IPS-NIHi11 (cell line): ENCODE data around the gene PCDHGC5.

ENCODE experiments used
- DNase-seq: peaks from one replicate; pipeline ENCODE4 v3.0.0; 2012; ENCODE audit warnings: mixed read lengths, low spot score

The PCDHGC5 gene

GRCh38 chr5:141488591-141489561 lies at the start of gene PCDHGC5:
TSS of gene PCDHGC5 (plus strand) at chr5:141489081. CDS start at chr5:141489241, 160 bp downstream.
- peak; percentile 29 for DNase-seq

DNA sequence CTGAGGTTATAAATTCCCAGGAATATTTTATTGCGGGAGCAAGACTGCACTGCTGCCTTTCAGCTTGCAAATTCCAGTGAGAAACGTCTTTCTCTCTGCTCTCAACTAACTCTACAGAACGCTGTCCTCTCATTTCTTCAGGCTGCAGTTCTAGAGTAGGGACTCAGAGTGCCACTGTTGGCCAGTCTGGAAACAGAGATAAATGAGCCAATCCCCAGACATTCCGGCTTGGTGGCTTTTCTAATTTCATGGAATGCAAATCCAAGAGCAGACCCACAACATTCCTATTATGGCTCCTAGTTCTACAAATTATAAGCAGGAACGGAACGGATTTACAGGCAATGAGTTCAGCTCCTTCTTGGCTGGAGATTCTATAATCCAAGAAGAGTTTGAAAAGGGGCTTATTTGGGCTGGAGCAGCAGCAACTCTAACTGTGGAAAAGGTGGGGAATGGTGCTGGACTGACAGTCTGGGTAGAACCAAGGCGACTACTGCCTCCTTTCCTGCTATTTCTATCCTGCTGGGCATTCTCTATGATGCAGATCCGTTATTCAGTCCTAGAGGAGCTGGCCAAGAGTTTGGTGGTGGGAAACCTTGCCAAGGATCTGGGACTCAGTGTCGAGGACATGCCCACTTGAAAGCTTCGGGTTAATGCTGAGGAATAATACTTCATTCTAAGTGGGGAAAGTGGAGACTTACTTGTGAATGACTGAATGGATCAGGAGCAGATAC lies 49.3 kb upstream of the PCDHGC5 start:
- DNase-seq = no peak

- DNase-seq = no peak
These were observed 48.5 kb upstream of the PCDHGC5 start for GRCh38 chr5:141440341-141440740.

- DNase-seq = no peak
These were observed 47.2 kb upstream of the PCDHGC5 start for GRCh38 chr5:141441571-141442170.

- no peak for DNase-seq
These were observed 23.5 kb upstream of the PCDHGC5 start for GRCh38 chr5:141465351-141465750.

- DNase-seq = peak; percentile 93
These were observed 13.2 kb upstream of the PCDHGC5 start, which contains the start of gene PCDHGC3 for GRCh38 chr5:141475625-141476131. TSS of gene PCDHGC3 (plus strand) at chr5:141475966. CDS start at chr5:141476117, 151 bp downstream.

GRCh38 chr5:141476132-141476911 lies 12.6 kb upstream of the PCDHGC5 start:
- DNase-seq = peak; percentile 38

DNA sequence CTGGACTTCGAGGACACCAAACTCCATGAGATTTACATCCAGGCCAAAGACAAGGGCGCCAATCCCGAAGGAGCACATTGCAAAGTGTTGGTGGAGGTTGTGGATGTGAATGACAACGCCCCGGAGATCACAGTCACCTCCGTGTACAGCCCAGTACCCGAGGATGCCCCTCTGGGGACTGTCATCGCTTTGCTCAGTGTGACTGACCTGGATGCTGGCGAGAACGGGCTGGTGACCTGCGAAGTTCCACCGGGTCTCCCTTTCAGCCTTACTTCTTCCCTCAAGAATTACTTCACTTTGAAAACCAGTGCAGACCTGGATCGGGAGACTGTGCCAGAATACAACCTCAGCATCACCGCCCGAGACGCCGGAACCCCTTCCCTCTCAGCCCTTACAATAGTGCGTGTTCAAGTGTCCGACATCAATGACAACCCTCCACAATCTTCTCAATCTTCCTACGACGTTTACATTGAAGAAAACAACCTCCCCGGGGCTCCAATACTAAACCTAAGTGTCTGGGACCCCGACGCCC lies 11.8 kb upstream of the PCDHGC5 start:
- DNase-seq = no peak

GRCh38 chr5:141477815-141478214 lies 11.1 kb upstream of the PCDHGC5 start:
- no peak for DNase-seq

- peak; percentile 40 for DNase-seq
These were observed 10.4 kb upstream of the PCDHGC5 start for GRCh38 chr5:141478321-141478945.

- no peak for DNase-seq
These were observed 9.1 kb upstream of the PCDHGC5 start for GRCh38 chr5:141479776-141480175.

GRCh38 chr5:141483902-141484301 lies 5.0 kb upstream of the PCDHGC5 start:
- peak; percentile 35 for DNase-seq

GRCh38 chr5:141484310-141484640 lies 4.6 kb upstream of the PCDHGC5 start:
- DNase-seq = no peak

- DNase-seq = peak; percentile 95
These were observed 4.1 kb upstream of the PCDHGC5 start, which contains the start of gene PCDHGC4 for GRCh38 chr5:141484641-141485311. TSS of gene PCDHGC4 (plus strand) at chr5:141485030. CDS start at chr5:141485174, 144 bp downstream.

- DNase-seq = no peak
These were observed 3.4 kb upstream of the PCDHGC5 start for GRCh38 chr5:141485321-141486055.

GRCh38 chr5:141486091-141486490 lies 2.8 kb upstream of the PCDHGC5 start:
- no peak for DNase-seq

DNA sequence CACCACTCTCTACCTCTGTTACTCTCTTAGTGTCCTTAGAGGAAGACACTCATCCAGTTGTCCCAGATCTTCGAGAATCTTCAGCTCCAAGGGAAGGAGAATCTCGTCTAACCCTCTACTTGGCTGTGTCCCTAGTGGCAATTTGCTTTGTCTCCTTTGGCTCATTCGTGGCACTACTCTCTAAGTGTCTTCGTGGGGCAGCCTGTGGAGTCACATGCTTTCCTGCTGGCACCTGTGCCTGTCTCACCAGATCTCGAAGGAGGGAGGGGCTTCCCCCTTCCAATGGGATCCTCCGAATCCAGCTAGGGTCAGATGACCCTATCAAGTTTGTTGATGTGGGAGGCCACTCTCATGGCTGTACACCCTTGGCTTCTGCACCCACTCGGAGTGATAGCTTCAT lies 1.8 kb upstream of the PCDHGC5 start:
- DNase-seq = no peak

- no peak for DNase-seq
These were observed 960 bp downstream of the PCDHGC5 start for GRCh38 chr5:141489841-141490240.

- DNase-seq = no peak
These were observed 1.4 kb downstream of the PCDHGC5 start for GRCh38 chr5:141490271-141490670.
